Stimulated activated naive B cell treated with anti-CD40 and anti-IgM and Interleukin-4, amounts not matched to agents 10 μg/mL and 1 μg/mL and 100 μg/mL, for 72 hours (primary cell): Measurements from ENCODE around the gene FEZF2.

ENCODE experiments used
- ATAC-seq, 2 donors: fragments of 150-1000 bp; cut with Tn5 transposase; replicated peaks; 2 replicates each; pipeline ENCODE4 v1.10.0; 2021; ENCODE audit warnings: moderate library complexity in 1 of 2
- DNase-seq: peaks from one replicate; pipeline ENCODE4 v3.0.0; 2021
- H3K27ac Mint-ChIP-seq: one replicate; pipeline ENCODE4 v1.8.0; 2022; ENCODE audit warnings: mild to moderate bottlenecking, mixed read lengths
- H3K27me3 Mint-ChIP-seq, 2 donors: one replicate each; pipeline ENCODE4 v1.8.0; 2022; ENCODE audit warnings: mixed read lengths in 2 of 2
- H3K36me3 Mint-ChIP-seq, 2 donors: one replicate each; pipeline ENCODE4 v1.8.0; 2022; ENCODE audit warnings: mixed read lengths in 2 of 2, mild to moderate bottlenecking in 1 of 2
- H3K4me1 Mint-ChIP-seq, 2 donors: one replicate each; pipeline ENCODE4 v1.8.0; 2022; ENCODE audit warnings: mixed read lengths in 2 of 2, mild to moderate bottlenecking in 1 of 2
- H3K4me3 Mint-ChIP-seq, 2 donors: one replicate each; pipeline ENCODE4 v1.8.0; 2022; ENCODE audit warnings: mild to moderate bottlenecking in 2 of 2, mixed read lengths in 2 of 2, moderate library complexity in 1 of 2
- H3K9me3 Mint-ChIP-seq, 2 donors: one replicate each; pipeline ENCODE4 v1.8.0; 2022; ENCODE audit warnings: mixed read lengths in 2 of 2, mild to moderate bottlenecking in 1 of 2

The FEZF2 gene

GRCh38 chr3:62368705-62369475 is 4.5 kb downstream of the FEZF2 start:
- no peak for ATAC-seq
- Mint-ChIP-seq H3K4me1 (peaks cover 4 to 10% of the 10 kb centered on the region in 2 donors), H3K36me3 (peaks cover 0 to 4% of the 10 kb centered on the region in 2 donors), H3K27ac (peak overlapping the region; percentile 43), H3K9me3 (peaks cover 0 to 2% of the 10 kb centered on the region in 2 donors), H3K4me3 (no peak overlapping the region), H3K27me3 (peaks cover 73 to 93% of the 10 kb centered on the region in 2 donors)
- no peak for DNase-seq

GRCh38 chr3:62368290-62368704 is 5.1 kb downstream of the FEZF2 start:
- Mint-ChIP-seq H3K4me3 (peak overlapping the region in 1 of 2 donors; percentile 17), H3K9me3 (peaks cover 0 to 2% of the 10 kb centered on the region in 2 donors), H3K4me1 (peaks cover 4 to 10% of the 10 kb centered on the region in 2 donors), H3K27ac (peak overlapping the region; percentile 43), H3K36me3 (peaks cover 0 to 4% of the 10 kb centered on the region in 2 donors), H3K27me3 (peaks cover 67 to 91% of the 10 kb centered on the region in 2 donors)
- DNase-seq (no peak), ATAC-seq (no peak)

GRCh38 chr3:62367763-62368195 is 5.6 kb downstream of the FEZF2 start:
- ATAC-seq, result no peak
- H3K9me3 Mint-ChIP-seq, result peaks cover 0 to 2% of the 10 kb centered on the region in 2 donors
- no peak overlapping the region for H3K4me3 Mint-ChIP-seq
- peaks cover 64 to 87% of the 10 kb centered on the region in 2 donors for H3K27me3 Mint-ChIP-seq
- H3K4me1 Mint-ChIP-seq, result peaks cover 4 to 10% of the 10 kb centered on the region in 2 donors
- peaks cover 0 to 4% of the 10 kb centered on the region in 2 donors for H3K36me3 Mint-ChIP-seq
- no peak overlapping the region for H3K27ac Mint-ChIP-seq
- no peak for DNase-seq

- peaks cover 0 to 4% of the 10 kb centered on the region in 2 donors for H3K9me3 Mint-ChIP-seq
- peaks cover 52 to 71% of the 10 kb centered on the region in 2 donors for H3K27me3 Mint-ChIP-seq
- peaks cover 4 to 10% of the 10 kb centered on the region in 2 donors for H3K4me1 Mint-ChIP-seq
- H3K4me3 Mint-ChIP-seq, result no peak overlapping the region
- ATAC-seq (no peak), DNase-seq (no peak)
- H3K27ac Mint-ChIP-seq, result no peak overlapping the region
- H3K36me3 Mint-ChIP-seq, result peaks cover 0 to 4% of the 10 kb centered on the region in 2 donors
These were observed 7.2 kb downstream of the FEZF2 start for GRCh38 chr3:62366126-62366484.

- Mint-ChIP-seq H3K4me1 (peaks cover 0 to 4% of the 10 kb centered on the region in 2 donors), H3K4me3 (no peak overlapping the region), H3K36me3 (no peaks in the 10 kb centered on the region), H3K9me3 (peaks cover 0 to 4% of the 10 kb centered on the region in 2 donors), H3K27me3 (peaks cover 47 to 65% of the 10 kb centered on the region in 2 donors), H3K27ac (no peak overlapping the region)
- DNase-seq, result no peak
- ATAC-seq, result no peak
These were observed 7.8 kb downstream of the FEZF2 start for GRCh38 chr3:62365391-62366125.

GRCh38 chr3:62364191-62364590 is 9.2 kb downstream of the FEZF2 start:
- H3K9me3 Mint-ChIP-seq, result peaks cover 0 to 2% of the 10 kb centered on the region in 2 donors
- H3K4me1 Mint-ChIP-seq, result peaks cover 0 to 4% of the 10 kb centered on the region in 2 donors
- no peak overlapping the region for H3K4me3 Mint-ChIP-seq
- ATAC-seq, result no peak
- H3K36me3 Mint-ChIP-seq, result no peaks in the 10 kb centered on the region
- DNase-seq, result no peak
- no peak overlapping the region for H3K27ac Mint-ChIP-seq
- H3K27me3 Mint-ChIP-seq, result peaks cover 33 to 52% of the 10 kb centered on the region in 2 donors

GRCh38 chr3:62363275-62363674 is 10.1 kb downstream of the FEZF2 start:
- H3K36me3 Mint-ChIP-seq, result no peaks in the 10 kb centered on the region
- peaks cover 27 to 42% of the 10 kb centered on the region in 2 donors for H3K27me3 Mint-ChIP-seq
- H3K4me3 Mint-ChIP-seq, result no peak overlapping the region
- DNase-seq (no peak), ATAC-seq (no peak)
- peaks cover 0 to 2% of the 10 kb centered on the region in 2 donors for H3K9me3 Mint-ChIP-seq
- no peak overlapping the region for H3K27ac Mint-ChIP-seq
- no peaks in the 10 kb centered on the region for H3K4me1 Mint-ChIP-seq

GRCh38 chr3:62361824-62362223 is 11.5 kb downstream of the FEZF2 start:
- Mint-ChIP-seq H3K27ac (no peak overlapping the region), H3K27me3 (peaks cover 14 to 29% of the 10 kb centered on the region in 2 donors), H3K4me1 (no peaks in the 10 kb centered on the region), H3K36me3 (no peaks in the 10 kb centered on the region), H3K4me3 (no peak overlapping the region), H3K9me3 (peaks cover 0 to 2% of the 10 kb centered on the region in 2 donors)
- ATAC-seq (no peak), DNase-seq (no peak)

- Mint-ChIP-seq H3K9me3 (peaks cover 0 to 2% of the 10 kb centered on the region in 2 donors), H3K27ac (no peak overlapping the region), H3K4me3 (no peak overlapping the region), H3K4me1 (no peaks in the 10 kb centered on the region), H3K27me3 (peaks cover 12 to 24% of the 10 kb centered on the region in 2 donors), H3K36me3 (no peaks in the 10 kb centered on the region)
- no peak for ATAC-seq
- DNase-seq, result no peak
These were observed 12.1 kb downstream of the FEZF2 start for GRCh38 chr3:62361261-62361660.

GRCh38 chr3:62359531-62359930 is 13.8 kb downstream of the FEZF2 start:
- Mint-ChIP-seq H3K9me3 (peaks cover 0 to 2% of the 10 kb centered on the region in 2 donors), H3K27ac (no peak overlapping the region), H3K4me3 (no peak overlapping the region), H3K27me3 (peaks cover 0 to 7% of the 10 kb centered on the region in 2 donors), H3K36me3 (no peaks in the 10 kb centered on the region), H3K4me1 (no peaks in the 10 kb centered on the region)
- DNase-seq, result no peak
- no peak for ATAC-seq

- Mint-ChIP-seq H3K27me3 (no peaks in the 10 kb centered on the region), H3K4me1 (no peaks in the 10 kb centered on the region), H3K27ac (no peak overlapping the region), H3K4me3 (no peak overlapping the region), H3K9me3 (no peaks in the 10 kb centered on the region), H3K36me3 (no peaks in the 10 kb centered on the region)
- DNase-seq (no peak), ATAC-seq (no peak)
These were observed 17.0 kb downstream of the FEZF2 start for GRCh38 chr3:62356356-62356755.

GRCh38 chr3:62355703-62356102 is 17.6 kb downstream of the FEZF2 start:
- Mint-ChIP-seq H3K4me3 (no peak overlapping the region), H3K4me1 (no peaks in the 10 kb centered on the region), H3K36me3 (no peaks in the 10 kb centered on the region), H3K9me3 (no peaks in the 10 kb centered on the region), H3K27ac (no peak overlapping the region), H3K27me3 (no peaks in the 10 kb centered on the region)
- ATAC-seq (no peak), DNase-seq (no peak)

- peaks cover 7 to 10% of the 10 kb centered on the region in 2 donors for H3K27me3 Mint-ChIP-seq
- DNase-seq (no peak), ATAC-seq (no peak)
- no peaks in the 10 kb centered on the region for H3K36me3 Mint-ChIP-seq
- no peak overlapping the region for H3K4me3 Mint-ChIP-seq
- H3K9me3 Mint-ChIP-seq, result peaks cover 0 to 2% of the 10 kb centered on the region in 2 donors
- no peak overlapping the region for H3K27ac Mint-ChIP-seq
- H3K4me1 Mint-ChIP-seq, result no peaks in the 10 kb centered on the region
These were observed 29.6 kb downstream of the FEZF2 start for GRCh38 chr3:62343755-62344154.

GRCh38 chr3:62335196-62335595 is 38.2 kb downstream of the FEZF2 start:
- Mint-ChIP-seq H3K36me3 (no peaks in the 10 kb centered on the region), H3K27ac (no peak overlapping the region), H3K4me3 (no peak overlapping the region), H3K9me3 (no peaks in the 10 kb centered on the region), H3K27me3 (no peaks in the 10 kb centered on the region), H3K4me1 (no peaks in the 10 kb centered on the region)
- ATAC-seq, result no peak
- no peak for DNase-seq

- DNase-seq, result no peak
- H3K4me3 Mint-ChIP-seq, result no peak overlapping the region
- ATAC-seq, result no peak
- no peak overlapping the region for H3K27ac Mint-ChIP-seq
- no peaks in the 10 kb centered on the region for H3K36me3 Mint-ChIP-seq
- no peaks in the 10 kb centered on the region for H3K4me1 Mint-ChIP-seq
- no peaks in the 10 kb centered on the region for H3K27me3 Mint-ChIP-seq
- no peaks in the 10 kb centered on the region for H3K9me3 Mint-ChIP-seq
These were observed 40.5 kb downstream of the FEZF2 start for GRCh38 chr3:62332835-62333244.
